CD4-positive, alpha-beta T cell treated with Interleukin-12 subunit alpha and Interleukin-12 subunit beta, for 1 hour (primary cell): ENCODE measurements around the gene GALNT10.

Experiments
- DNase-seq: peaks from one replicate; pipeline ENCODE4 v3.0.0-alpha.2; 2020

The GALNT10 gene

GRCh38 chr5:154179846-154180710 is 10.5 kb upstream of the GALNT10 start:
- DNase-seq, result peak; percentile 59

DNA sequence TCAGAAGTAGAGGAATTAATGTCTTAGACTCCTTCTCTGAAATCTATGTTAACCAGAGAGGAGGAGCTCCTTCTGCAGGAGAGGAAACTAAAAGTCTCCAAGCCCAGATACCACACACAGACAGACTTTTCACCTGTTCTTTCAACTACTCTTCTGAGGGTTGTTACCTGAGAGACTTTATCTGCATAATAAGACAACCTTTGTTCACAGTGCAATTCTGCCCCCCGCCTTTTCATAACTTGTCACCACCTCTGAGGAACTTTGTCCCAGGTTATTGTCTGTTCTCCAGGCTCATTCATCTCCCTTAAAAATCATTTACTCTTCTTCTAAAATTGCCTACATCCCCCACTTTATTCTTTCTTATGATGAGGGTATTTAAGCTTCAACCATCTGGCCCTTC is 9.4 kb upstream of the GALNT10 start:
- DNase-seq, result no peak

- DNase-seq, result no peak
Observed at GRCh38 chr5:154189256-154189818, 1.2 kb upstream of the GALNT10 start.

DNA sequence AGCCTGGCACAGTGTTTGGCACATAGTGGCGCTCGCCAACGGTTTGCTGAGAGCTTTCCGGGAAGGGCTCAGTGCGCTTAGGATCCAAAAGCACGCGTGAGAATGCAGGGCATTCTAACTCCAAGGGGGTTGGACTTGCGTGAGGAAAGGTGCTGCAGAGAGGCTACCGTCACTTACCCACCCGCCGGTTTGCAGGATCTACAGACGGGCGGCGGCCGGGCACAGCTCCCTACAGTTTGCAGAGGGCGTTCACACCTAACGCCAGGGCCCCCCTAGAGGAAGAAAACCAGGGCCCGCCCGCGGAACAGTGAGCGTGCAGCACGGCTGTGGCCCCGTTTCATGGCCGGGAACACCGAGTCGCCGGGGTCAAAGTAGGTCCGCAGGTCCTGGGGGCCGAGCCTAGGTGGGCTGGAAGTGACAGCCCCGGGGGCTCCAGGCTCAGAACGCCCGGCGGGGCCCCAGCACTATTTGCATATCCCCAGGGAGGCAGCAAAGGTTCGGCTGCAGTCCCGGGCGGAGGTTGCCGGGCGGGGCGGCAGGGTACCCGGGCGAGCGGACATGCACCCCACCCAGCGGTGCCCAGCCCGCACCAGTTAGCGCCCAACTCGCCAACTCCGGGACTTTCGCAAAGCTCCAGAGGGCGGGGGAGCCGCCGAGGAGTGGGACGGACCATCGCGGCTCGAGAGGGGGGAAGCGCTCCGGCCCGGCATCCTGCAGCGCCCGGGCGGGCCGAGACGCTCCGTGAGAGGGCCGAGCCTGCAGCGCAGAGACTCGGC is 526 bp upstream of the GALNT10 start:
- peak; percentile 88 for DNase-seq

DNA sequence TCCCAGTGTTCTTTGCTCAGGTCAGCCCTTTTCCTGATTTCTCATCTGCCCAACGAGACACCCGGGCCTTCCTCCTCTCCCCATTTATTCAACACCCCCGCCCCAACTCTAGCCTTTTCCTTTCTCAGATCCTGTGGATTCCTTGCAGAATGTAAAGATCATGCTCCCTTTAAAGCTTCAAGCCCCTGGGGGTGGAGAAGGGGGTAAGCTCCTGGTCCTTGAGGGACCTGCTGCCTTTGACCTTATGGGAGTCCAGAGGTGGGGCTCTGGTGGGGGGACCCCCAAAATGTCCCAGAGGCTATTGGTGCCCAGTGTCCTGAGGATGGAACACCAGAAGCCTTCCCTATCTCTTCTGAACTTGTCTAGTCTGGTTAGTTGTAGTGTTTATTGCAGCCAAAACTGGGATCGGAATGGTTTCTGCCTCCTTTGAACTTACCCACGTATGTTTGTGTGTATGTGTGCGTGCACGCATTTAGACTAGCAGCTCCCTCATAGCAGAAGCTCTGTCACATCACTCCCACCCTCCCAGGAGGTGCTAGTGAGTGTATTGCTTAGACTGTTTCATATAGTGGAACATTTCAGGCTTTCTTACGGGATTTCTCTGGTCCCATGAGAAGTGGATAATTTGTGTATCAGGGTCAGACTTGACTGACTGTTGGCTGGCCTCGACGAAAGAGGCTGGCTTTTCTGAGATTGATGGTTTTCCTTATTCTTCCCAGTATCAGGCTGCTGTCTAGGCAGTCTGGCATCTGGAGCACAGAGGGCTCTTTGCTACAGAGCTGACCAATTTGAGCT is 1.1 kb downstream of the GALNT10 start:
- DNase-seq, result no peak

- no peak for DNase-seq
Observed at GRCh38 chr5:154193283-154193682, 2.8 kb downstream of the GALNT10 start.

GRCh38 chr5:154193701-154194121 is 3.2 kb downstream of the GALNT10 start:
- DNase-seq, result no peak

DNA sequence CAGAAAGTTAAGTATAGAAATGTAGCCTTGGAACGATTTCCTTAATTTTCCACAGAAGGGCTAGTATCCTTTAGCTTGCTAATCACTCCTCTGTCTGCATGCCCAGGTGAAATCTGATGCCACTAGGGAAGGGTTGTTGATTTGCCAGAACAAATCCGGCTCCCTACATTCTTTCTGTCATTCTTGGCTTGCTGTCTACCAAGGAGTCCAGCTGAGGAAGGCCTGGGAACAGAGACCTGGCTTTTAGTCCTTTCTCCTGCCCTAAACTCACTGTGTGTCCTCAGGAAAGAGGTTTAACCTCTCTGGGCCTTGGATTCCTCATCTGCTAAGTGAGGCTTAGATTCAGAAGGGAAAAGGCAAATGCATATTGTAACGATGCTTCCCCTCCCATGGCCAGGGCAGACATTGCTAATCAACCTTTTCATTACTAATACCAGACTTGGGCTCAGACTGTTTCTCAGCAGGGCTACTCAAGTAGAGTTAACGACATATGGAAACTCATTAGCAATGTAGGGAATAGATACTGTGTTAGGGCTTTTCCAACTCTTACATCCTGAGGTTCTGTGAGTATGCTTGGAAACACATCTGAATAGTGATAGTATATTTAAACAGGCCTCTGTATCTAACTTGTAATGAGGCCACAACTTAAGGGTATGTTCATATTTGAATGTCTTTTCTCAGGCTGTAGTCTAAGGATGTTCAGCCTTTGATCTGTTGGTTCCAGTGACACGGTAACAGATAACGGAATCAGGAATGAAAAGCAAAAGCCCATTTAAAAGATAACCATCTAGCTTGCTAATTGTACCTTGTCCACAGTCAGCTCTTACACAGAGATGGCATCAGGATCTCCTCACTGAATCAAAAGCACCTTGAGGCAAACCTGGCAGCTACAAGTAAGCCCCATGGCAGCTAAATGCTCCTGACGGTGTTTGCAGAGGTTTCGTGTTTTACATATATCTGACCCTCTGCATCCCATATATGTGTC is 4.1 kb downstream of the GALNT10 start:
- DNase-seq, result no peak

GRCh38 chr5:154196281-154196680 is 5.7 kb downstream of the GALNT10 start:
- DNase-seq, result no peak

DNA sequence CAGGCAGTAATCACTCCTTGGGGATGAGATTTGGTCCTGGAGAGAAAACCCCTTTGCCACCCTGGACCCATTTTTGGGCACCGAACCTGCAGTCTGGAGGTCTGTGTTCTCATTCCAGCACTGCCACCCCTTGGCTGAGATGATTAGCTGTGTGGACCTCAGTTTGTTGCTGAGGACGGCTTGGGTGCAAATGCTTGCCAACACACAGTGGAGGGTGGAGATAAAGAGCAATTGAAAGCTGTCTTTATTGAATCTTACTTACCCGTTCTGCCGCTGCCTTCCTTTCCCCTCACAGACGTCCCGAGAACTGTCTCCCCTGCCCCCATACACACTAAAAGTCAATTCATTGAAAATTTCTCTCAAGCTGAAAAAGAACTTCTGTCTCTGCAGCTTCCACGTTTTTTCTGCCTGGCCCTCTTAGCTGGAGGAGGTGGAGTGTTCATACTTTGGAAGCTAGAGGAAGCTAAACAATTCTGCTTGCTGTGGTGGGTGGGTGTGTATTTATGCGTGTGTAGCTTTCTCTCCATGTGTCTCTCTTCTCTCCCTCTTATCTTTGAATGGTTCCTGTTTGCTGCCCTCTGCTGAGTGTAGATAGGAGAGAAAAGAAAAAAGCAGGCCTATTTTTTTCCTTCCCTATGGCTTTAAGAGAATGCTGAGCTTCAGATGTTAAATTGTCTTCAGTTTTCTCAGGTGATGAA is 6.6 kb downstream of the GALNT10 start:
- DNase-seq, result peak; percentile 19

DNA sequence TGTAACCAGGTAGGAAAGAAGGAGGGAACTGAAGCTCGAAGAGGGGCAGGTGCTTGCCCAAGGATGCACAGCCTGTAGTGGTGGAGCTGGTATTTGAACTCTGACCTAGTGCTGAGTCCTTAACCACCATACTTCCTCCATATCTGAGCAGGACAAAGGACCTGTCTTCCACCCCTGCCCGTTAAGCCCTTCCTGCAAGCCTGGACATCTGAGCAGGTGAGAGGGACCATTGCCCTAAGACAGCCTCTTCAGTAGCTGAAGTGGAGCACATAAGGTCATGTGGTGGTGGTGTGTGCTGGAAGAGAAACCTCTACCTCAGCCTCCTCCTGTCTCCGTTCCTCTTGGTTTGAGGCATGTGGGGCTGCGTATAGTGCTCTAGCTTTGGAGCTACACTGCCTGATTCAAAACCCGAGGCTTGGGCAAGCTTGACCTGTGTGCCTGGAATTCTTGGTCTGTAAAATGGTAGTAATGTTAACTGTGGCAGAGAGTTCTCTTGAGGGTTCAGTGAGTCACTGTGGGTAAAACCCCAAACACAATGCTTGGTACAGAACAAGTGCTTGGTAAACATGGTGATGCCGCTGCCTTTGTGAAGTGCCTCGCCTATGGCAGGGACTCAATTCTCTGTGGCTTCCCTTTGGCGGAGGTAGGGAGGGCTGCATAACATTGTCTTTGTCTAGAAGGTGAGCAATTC is 7.4 kb downstream of the GALNT10 start:
- peak; percentile 66 for DNase-seq

DNA sequence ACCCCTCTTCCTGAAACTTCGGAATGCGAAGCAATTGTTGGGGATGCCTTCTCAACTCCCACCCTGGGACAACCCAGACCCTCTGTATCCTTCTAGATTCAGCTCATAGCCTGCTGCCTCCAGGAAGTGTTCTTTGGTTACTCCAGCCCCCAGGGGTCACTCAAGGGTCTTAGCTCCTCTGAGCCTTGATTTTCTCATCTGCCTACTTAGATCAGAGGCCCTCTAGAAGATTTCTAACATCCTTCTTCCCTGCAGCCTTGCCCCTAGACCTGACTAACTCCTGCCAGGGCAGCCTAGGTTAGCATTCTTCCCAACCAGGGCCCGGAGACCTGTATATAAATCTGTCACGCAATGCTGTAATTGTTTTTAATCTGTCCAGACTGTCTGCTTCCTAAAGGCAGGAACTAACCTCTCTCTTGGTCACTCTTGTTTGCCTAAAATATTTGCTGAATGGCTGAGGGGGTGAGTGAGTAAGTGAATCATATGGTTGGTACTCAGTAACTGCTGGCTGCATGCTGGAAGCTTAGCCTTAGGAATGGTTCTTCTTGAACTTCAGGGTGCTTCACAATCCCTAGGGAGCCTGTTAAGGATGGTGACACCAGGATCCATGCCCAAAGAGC is 8.2 kb downstream of the GALNT10 start:
- DNase-seq, result no peak

GRCh38 chr5:154199263-154199662 is 8.7 kb downstream of the GALNT10 start:
- no peak for DNase-seq

GRCh38 chr5:154199671-154200220 is 9.2 kb downstream of the GALNT10 start:
- no peak for DNase-seq

GRCh38 chr5:154200221-154200620 is 9.7 kb downstream of the GALNT10 start:
- no peak for DNase-seq

GRCh38 chr5:154201108-154201769 is 10.7 kb downstream of the GALNT10 start:
- no peak for DNase-seq

GRCh38 chr5:154202379-154203260 is 12.1 kb downstream of the GALNT10 start:
- DNase-seq, result peak; percentile 57
